Epithelial cell of proximal tubule (primary cell): ENCODE results near the gene PTPRN2. TPM values are rescaled to one million over a fixed set of nuclear protein-coding genes. Genes with fewer than 3 reads are reported as not detected.

Experiments
- DNase-seq: peaks from one replicate; pipeline ENCODE4 v3.0.0-alpha.2; 2011; ENCODE audit warnings: low read depth
- H3K4me3 ChIP-seq: 2 replicates; pipeline ENCODE4 v1.5.1; 2011; ENCODE audit warnings: low read depth, mild to moderate bottlenecking, low read length
- total RNA-seq: library from RNA; depleted of rRNA; stranded (reverse); fragments of >200 nt; gene quantifications from 2 replicates; pipeline ENCODE4 v1.2.3, GENCODE V29; 2015
- TF ChIP-seq, protein P1 (sequence below): conservative IDR thresholded peaks from 2 replicates; pipeline ENCODE4 v1.5.1; 2012; ENCODE audit warnings: low read depth, mild to moderate bottlenecking, low read length

PTPRN2 gene
- total RNA-seq, 1 donor from 2014 or later = 2.8 TPM

DNA sequence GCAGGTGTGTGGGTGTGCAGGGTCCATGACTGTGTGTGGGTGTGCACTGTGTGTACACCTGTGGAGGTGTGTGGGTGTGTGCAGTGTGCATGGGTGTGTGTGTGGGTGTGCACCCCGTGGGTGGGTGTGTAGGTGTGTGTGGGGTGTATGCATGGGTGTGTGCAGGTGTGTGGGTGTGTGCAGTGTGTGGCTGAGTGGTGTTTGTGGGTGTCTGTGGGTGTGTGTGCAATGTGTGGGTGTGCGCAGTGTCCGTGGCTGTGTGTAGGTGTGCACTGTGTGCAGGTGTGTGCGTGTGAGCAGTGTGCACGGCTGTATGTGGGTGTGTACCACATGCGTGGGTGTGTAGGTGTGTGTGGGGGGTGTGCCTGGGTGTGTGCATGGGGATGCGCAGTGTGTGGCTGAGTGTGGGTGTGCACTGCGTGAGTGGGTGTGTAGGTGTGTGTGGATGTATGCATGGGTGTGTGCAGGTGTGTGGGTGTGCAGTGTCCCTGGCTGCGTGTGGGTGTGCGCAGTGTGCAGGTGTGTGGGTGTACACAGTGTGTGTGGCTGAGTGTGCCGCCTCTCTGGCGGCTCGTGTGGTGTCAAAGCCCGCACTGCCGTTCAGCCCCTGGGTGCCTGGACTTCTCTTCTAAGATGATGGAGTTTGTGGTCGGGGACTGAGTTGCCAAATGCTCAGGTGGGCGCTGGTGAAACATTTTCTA, 1042.5 kb downstream of the PTPRN2 start:
- DNase-seq = no peak
- no peak overlapping the region for H3K4me3 ChIP-seq
- TF ChIP-seq, protein P1, sequence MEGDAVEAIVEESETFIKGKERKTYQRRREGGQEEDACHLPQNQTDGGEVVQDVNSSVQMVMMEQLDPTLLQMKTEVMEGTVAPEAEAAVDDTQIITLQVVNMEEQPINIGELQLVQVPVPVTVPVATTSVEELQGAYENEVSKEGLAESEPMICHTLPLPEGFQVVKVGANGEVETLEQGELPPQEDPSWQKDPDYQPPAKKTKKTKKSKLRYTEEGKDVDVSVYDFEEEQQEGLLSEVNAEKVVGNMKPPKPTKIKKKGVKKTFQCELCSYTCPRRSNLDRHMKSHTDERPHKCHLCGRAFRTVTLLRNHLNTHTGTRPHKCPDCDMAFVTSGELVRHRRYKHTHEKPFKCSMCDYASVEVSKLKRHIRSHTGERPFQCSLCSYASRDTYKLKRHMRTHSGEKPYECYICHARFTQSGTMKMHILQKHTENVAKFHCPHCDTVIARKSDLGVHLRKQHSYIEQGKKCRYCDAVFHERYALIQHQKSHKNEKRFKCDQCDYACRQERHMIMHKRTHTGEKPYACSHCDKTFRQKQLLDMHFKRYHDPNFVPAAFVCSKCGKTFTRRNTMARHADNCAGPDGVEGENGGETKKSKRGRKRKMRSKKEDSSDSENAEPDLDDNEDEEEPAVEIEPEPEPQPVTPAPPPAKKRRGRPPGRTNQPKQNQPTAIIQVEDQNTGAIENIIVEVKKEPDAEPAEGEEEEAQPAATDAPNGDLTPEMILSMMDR = no peak

DNA sequence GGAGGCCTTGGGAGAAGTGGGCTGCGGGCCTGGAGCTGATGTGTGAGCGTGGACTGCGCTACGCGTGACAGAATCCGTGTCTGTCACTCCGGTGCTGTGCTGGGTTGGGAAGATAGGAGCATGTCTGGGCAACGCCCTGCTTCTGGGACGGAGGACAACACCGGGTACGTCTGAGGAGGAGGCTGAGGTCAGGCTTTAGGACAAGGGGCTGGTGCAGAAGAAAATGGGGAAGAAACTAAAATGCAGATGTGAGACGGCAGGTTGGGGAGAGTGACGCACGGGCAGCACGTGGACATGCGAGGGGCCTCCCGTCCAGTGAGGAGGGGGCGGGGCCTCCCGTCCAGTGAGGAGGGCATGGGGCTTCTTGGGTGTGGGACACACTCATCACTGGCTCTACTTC, 1043.4 kb downstream of the PTPRN2 start:
- TF ChIP-seq, protein P1 = no peak
- no peak overlapping the region for H3K4me3 ChIP-seq
- DNase-seq = no peak

DNA sequence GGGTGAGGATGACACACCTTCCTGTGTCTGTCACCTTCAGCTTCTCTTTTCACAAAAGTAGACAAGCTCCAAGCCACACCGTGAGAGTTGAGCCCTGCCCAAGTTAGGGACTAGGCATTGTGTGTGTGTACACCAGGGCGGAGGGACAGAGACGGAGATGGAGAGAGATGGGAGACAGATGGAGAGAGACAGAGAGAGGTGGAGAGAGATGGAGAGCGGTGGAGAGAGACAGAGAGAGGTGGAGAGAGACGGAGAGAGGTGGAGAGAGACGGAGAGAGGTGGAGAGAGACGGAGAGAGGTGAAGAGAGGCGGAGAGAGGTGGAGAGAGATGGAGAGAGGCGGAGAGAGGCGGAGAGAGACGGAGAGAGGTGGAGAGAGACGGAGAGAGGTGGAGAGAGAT, 1043.8 kb downstream of the PTPRN2 start:
- H3K4me3 ChIP-seq = no peak overlapping the region
- TF ChIP-seq, protein P1 = no peak
- DNase-seq = no peak

DNA sequence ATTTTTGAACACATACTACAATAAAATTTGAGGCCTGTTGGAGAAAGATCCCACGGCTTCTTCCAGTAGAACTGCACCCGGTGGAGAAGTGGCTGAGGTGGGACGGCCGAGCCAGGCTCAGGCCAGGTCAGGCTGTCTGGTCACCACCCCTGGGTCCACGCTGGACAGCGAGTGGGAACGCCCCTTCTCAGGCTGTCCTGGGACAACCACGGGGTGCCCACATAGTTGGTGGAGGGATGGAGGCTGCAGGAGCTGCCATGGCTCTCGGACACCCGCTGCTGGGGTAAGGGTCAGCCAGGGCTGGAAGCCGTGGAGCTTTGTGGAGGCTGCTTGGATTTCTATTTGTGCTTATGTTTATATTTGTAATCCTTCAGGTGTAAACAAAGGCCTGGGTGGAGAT, 1044.3 kb downstream of the PTPRN2 start:
- DNase-seq = no peak
- no peak overlapping the region for H3K4me3 ChIP-seq
- TF ChIP-seq, protein P1 = no peak

DNA sequence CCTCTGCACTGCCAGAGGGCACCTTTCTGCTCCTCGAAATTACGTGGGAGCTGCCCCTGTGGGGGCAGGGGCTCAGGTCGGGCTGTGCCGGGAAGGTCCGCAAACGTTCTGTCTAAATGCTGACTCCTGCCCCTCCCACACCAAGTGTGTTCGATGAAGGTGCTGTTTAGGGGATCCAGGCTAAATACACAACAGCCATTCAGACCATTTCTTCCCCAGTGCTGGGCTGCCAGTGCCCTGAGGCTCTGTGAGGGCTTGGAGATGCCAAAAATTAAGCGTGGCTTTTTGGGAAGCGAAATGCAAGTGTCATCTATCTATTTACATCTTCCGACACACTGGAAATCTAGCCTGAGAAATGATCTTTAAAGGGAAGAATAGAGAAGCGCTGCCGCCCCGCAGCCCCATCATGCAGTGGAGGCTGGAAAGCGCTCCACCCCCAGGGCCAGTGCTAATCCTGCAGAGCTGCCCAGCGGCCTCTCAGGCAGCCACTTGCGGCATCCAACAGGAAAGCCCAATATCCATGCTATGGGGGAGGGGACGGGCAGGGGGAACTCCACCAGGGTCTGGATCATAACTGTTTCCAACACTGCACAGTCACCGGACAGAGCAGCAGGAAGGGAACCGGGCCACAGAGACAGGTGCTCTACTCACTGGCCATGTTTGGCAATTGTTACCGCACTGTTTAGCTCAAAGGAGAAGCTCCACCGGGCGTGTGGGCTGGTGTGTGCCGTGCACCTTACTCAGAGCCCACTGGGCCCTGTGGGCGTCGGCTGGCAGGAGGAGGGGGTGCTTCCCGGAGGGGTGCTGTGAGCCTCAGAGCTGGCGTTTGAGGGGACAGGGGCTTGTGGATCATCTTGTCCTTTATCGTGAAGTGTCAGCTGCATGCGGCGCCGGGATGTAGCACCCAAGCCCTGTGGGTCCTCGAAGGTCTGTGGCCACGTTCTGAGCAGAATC, 1045.3 kb downstream of the PTPRN2 start:
- TF ChIP-seq, protein P1 = no peak
- DNase-seq = no peak
- H3K4me3 ChIP-seq = no peak overlapping the region

DNA sequence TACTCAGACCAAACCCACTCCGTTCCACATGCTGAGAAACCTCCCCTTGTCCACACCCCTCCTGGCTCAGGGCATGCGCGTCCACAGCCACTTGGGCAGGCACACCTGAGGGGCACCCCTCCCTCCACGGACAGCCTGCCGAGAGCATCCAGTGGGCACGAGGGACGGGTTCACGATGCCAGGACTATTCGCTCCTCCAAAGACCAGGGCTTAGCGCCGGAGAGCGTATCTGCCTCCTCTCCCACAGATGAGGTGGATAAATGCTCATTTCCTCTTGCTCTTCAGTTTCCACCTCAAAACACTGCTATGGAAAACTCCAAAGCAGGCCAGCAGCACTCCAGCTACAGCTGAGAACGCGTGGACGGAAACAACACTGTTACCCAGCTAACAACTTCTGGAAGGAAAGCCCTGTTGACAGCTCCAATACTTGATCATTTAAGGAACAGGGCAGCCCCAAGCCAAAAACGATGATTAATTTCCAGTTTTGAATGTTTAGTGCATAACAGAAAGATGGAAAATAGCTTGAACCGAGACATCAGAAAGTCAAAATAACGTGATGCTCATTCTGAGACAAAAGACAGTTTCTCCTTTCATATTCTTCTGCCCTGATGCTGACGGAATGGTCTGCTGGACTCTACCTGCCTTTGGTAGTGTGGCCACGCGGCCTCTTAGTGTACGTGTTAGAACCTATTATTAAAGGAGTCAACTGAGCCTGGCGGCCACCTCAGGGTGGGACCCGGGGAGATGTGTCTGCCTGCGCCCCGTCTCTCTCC, 1046.1 kb downstream of the PTPRN2 start:
- TF ChIP-seq, protein P1 = no peak
- DNase-seq = no peak

More for the DNA sequence above, 1046.1 kb downstream of the PTPRN2 start:
- H3K4me3 ChIP-seq = no peak overlapping the region
